Measurements from ENCODE around the gene OSBP2.

OSBP2 gene

DNA sequence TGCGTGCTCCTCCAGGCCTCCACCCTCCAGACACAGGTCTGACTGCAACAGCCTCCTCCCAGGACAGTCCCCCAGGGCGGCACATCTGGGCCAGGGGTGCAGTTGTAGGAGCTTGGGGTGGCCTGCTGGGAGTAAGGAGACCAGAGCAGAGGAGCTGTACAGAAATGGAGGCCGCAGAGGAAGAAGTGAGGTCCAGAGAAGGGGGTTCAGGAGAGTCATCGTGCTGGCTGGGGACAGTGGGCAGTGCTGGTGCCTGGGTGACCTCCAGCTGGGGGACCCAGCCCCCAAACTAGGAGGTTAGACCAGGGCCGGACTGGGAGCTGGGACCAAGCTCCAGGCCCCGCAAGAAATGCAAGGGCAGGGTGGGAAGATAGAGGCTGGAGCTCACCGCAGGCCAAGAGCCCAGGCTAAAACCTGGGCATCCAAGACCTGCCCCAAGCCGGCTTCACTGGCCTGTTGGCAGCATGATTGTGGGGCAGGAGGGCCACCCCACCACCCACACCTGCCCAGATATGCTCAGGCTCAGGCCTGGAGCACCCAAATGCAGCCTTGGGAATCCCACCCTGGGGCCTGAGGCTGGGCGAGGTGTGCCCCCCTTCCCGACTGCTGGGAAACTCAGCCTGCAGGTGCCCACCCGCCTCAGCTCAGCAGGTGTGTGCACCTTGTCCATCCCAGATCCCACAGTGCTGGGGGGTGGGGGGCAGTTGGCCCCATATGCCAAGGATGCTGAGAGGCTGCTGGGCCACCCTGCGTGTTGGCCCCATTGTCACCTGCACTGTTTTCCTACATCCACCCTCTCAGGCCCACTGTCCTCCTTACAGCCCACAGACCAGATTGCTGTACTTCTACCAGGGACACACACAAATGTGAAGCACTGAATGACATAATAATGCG lies 177.0 kb downstream of the OSBP2 start:
- no peak for DNase-seq

DNA sequence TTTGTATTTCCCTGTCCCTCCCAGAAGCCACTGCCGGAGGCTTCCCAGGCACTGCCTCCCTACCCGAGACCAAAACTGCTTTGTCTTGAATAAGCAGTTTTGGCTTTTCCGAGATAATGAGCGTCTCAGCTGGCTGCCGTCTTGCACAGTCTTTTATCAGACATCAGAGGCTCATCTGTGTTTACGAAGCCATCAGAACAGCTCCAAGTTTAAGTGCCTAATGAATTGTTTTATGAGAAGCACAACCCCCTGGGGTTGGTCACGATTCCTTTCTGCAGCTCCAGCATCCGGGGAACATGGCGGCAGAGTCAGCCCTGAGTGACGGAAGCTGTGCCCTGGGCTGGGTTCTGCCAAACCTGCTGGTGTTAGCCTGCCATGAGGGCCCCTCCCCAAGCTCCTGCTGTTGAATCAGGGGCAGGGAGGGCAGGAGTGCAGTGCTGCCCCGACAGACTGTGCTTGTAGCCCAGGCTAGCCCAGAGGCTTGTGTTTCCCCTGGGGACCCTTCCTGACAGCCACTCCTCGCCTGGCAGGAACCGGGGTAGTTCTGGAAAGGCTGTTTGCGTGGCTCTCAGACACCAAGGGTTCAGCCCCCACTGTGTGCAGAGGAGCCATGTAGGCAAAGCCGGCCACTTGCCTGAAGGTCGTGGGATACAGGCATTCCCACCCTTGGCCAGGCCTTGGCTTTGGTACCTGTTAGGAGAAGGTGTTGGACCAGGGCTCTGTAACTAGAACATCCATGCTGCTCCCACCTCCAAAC lies 177.8 kb downstream of the OSBP2 start:
- no peak for DNase-seq

DNA sequence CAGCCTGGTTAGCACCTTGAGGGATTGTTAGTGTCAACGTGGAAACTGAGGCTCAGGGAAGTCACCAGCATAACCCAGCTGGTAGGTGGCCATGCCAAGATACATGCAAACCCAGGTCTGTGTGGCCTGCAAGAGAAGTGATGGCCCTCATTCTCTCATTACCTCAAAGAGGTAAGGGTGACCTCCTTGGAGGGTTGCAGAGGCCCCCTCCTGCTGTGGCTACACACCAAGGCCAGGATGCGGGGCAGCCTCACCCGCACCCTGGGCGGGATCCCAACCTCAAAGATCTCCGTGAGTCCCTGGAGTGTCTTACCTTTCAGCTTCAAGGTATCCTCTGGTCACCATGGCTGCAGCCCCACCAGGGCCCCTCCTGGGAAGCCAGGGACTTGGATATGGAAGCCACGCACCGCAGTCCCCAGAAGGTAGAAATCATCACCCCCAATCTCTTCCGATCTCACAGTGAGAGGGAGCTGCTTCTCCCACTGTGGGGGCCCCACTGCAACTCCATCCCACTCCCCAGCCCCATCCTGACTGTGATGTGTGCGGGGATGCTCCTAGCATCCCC lies 178.5 kb downstream of the OSBP2 start:
- no peak for DNase-seq

DNA sequence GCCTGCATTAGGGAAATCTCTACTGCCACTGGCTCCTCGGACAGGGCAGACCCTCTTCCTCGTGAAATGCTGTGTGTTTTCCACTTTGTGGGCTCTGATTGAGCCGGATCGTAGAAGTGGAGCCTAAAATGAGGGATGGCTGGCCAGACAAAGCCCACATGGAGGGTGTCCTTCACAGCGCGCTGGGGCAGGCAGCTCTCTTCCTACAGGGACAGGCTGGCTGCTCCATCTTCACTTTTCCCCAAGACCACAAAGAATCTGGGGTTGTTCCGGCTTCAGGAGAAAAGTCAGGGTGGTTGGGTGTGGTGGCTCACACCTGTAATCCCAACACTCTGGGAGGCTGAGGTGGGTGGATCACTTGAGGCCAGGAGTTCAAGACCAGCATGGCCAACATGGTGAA lies 179.0 kb downstream of the OSBP2 start:
- DNase-seq = no peak

GRCh38 chr22:30874431-30875370 lies 180.0 kb downstream of the OSBP2 start:
- no peak for DNase-seq

- no peak for DNase-seq
Observed at GRCh38 chr22:30875481-30876215, 181.0 kb downstream of the OSBP2 start.

- no peak for DNase-seq
Observed at GRCh38 chr22:30876221-30876751, 181.6 kb downstream of the OSBP2 start.

DNA sequence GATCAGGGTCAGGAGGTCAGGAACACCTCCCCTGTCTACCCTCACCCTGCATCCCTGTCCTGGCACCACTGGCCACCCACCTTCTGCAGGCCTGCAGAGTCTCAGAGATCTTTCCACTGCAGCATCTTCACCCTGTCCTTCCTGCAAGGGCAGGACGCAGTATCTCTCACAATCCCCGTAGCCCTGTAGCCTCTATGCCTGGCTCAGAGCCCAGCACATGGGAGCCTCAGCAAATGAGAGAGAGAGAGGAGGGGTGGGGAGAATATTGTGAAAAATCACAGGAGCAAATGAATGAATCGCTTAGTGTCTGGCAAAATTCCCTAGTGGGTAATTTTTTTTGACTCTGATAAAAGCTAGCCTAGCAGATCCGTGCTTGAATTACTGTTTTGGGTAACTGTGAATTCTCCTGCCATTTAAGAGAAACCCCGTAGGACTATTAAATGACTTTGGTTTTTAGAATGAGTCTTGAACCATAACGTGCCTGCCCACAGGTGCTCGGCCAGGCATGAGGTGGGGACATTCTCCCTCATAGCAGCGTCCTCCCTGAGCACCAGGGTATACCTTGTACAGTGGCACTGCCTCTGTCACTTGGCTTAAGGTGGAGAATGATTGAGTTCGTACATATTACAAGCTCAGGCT lies 182.4 kb downstream of the OSBP2 start:
- no peak for DNase-seq

DNA sequence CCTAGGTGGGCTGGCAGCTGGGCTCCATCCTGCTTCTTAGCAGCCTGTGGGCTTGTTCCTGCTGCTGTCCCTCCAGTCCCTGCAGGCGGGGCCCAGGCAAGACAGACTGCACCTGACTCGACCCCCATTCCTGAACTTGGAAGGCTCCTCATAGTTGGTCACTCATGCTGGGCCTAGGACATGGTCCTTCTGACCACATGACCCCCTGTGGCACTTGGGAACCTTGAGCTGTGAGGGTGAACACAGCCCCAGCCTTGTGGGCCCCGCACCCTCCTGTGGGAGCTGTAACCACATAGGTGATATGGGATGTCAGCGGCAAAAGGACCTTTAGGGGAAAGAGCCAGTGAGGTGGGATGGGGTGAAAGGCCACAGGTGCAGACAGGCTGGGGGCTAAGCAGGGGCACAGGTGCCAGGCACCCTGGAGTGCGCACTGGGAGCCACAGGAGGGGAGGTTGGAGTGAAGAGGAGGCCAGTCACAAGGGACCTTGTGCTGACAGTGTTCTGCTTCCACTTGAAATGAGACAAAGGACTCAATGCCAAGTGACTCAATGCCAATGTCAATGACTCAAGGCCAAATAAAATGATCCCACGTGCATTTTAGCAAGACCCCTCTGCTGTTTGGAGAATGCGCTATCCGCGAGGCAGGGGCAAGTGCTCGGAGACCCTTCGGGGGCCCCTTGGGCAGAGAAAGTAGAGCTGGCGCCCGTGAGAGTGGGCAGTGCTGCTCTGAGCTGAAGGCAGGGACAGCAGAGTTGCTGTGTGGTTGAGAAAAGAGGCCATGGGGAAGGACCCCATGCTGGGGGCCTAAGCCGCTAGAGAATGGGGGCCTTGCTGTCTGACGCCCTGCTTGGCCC lies 183.2 kb downstream of the OSBP2 start:
- DNase-seq = no peak

DNA sequence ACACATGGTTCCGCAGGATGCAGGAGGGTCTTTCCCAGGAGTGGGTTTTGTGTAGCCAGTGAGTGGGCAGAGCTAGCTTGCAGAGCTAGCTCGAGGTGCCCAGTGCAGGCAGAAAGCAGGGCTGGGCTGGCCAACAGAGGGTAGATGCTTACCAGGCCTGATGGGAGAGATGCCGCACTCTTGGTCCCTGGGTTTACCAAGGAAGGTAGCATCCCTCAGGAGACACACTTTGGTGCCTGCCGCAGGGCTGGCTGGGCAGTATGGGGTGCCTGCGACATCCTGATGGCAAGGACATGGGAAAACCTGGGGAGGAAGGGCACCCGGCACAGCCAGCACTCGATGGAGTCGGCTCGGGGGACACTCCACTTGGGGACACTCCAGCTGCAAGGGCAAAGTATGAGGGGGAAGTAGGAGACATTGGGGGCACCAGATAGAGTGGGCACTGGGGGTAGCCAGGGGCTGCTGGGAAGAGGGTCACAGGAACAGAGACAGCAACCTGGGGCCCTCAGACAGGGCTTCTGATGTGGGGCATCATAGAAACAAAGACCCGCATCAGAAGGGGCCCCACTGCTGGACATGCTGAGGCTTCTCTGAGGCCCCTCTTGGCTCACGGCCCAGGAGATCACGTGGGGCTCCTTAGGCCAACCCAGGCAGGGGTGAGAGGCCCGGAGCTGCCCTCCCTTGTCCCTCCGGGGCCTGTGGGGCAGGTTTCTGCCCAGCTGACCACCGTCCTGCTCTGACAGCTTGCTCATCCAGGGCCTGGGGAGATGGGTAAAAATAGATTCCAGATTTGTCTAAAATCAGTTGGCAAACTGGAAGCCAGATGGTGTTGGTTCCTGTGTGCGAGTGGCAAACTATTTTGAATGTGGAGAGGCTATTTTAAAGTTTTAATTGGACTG lies 184.1 kb downstream of the OSBP2 start:
- no peak for DNase-seq

- no peak for DNase-seq
Observed at GRCh38 chr22:30879415-30879797, 184.7 kb downstream of the OSBP2 start.

GRCh38 chr22:30880181-30880601 lies 185.5 kb downstream of the OSBP2 start:
- DNase-seq = no peak

DNA sequence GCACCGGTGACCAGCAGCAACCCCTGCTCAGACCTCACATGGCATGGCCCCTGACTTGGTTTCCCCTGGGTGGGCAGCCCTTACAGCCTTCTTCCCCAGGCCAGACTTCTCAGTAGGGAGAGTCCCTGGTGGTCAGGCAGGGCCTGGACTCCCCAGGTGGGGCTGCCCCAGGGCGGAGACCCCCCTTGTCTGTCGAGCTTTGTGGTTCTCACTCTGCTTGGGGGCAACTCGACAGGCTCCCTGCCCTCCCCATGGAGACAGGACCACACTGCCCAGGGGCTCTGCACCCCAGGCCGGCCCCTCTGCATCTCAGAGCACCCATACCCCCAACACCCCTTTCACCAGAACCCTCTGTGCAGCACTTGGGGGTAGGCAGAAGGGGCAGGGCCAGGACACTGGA lies 186.2 kb downstream of the OSBP2 start:
- DNase-seq = no peak

DNA sequence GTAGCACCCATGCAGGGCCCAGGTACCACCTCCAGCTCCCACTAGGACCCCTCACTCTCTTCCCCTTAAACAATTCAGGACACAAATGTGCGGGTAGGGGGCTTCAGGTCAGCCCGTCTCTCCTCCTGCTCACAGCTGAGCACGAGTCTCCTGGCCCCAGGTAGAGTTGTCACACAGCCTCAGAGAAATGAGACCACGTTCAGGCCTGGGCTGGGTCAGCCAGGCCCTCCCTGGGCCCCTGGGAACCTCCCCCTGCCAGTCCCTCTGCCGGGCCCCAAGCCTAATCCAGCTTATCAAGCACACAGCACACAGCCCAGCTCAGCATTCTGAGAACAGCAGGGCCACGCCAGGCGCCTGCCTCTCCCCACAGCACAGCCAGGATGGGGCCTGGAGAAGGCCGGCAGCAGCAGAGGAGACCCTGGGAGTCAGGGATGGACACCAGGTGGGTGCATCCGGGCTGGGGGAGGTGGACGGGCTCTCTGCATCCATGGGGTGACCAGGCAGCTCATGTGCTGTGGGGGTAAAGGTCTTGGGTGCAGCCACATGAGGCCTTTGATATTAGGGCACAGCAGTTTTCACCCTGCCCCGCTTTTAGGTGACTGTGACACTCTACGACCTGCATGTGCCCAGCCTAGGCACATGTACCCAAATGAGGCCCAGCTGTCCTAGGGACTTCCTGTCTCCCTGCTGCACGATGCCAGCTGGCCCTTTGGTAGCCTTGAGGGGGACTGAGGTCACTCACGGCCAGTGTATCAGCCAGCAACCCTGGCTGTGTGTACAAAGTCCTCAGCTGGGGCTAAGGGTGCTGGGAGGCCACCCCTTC lies 186.9 kb downstream of the OSBP2 start:
- DNase-seq = no peak

- no peak for DNase-seq
Observed at GRCh38 chr22:30882184-30882717, 187.6 kb downstream of the OSBP2 start.

GRCh38 chr22:30882974-30883533 lies 188.4 kb downstream of the OSBP2 start:
- DNase-seq = no peak

- no peak for DNase-seq
Observed at GRCh38 chr22:30883586-30884145, 189.0 kb downstream of the OSBP2 start.
